KMS-11 (cell line): ENCODE measurements around the gene FARS2.

Source experiments
- H2AFZ ChIP-seq: fragments of 200-600 bp; sonication (generic); 2 replicates; pipeline ENCODE4 v1.6.1; 2016; ENCODE audit warnings: antibody characterized with exemption, mixed run types, low read depth
- H3K27ac ChIP-seq: fragments of 200-600 bp; sonication (generic); 2 replicates; pipeline ENCODE4 v1.6.1; 2016; ENCODE audit warnings: mild to moderate bottlenecking, mixed run types
- H3K27me3 ChIP-seq: fragments of 200-600 bp; sonication (generic); 2 replicates; pipeline ENCODE4 v1.6.1; 2017; ENCODE audit warnings: mild to moderate bottlenecking, low read depth, mixed run types, moderate library complexity; ENCODE audit not compliant: insufficient read depth
- H3K36me3 ChIP-seq: fragments of 200-600 bp; sonication (generic); 2 replicates; pipeline ENCODE4 v1.6.1; 2017; ENCODE audit warnings: mild to moderate bottlenecking, mixed run types; ENCODE audit not compliant: insufficient read depth
- H3K4me1 ChIP-seq: fragments of 200-600 bp; sonication (generic); 2 replicates; pipeline ENCODE4 v1.6.1; 2016; ENCODE audit warnings: mild to moderate bottlenecking, low read depth, mixed run types; ENCODE audit not compliant: poor library complexity, severe bottlenecking
- H3K4me2 ChIP-seq: fragments of 200-600 bp; sonication (generic); 2 replicates; pipeline ENCODE4 v1.7.0; 2016; ENCODE audit warnings: mild to moderate bottlenecking, mixed run types
- H3K4me3 ChIP-seq: fragments of 200-600 bp; sonication (generic); IDR thresholded peaks from 2 replicates; pipeline ENCODE4 v1.6.1; 2017; ENCODE audit warnings: low read depth, low read length, mixed read lengths; ENCODE audit not compliant: insufficient read depth
- H3K79me2 ChIP-seq: fragments of 200-600 bp; sonication (generic); 2 replicates; pipeline ENCODE4 v1.6.1; 2016; ENCODE audit warnings: low read depth, mixed run types; ENCODE audit not compliant: insufficient read depth
- H3K9ac ChIP-seq: fragments of 200-600 bp; sonication (generic); 2 replicates; pipeline ENCODE4 v1.6.1; 2016; ENCODE audit warnings: mild to moderate bottlenecking, mixed run types
- H4K20me1 ChIP-seq: fragments of 200-600 bp; sonication (generic); 2 replicates; pipeline ENCODE4 v1.6.1; 2016; ENCODE audit warnings: mild to moderate bottlenecking, mixed run types; ENCODE audit not compliant: insufficient read depth
- TF ChIP-seq, protein P1 (sequence below): fragments of 200-600 bp; sonication (generic); conservative IDR thresholded peaks from 2 replicates; pipeline ENCODE4 v1.6.1; 2017; ENCODE audit warnings: low read depth, mild to moderate bottlenecking, antibody characterized with exemption, low read length, moderate library complexity, mixed read lengths

The FARS2 gene

DNA sequence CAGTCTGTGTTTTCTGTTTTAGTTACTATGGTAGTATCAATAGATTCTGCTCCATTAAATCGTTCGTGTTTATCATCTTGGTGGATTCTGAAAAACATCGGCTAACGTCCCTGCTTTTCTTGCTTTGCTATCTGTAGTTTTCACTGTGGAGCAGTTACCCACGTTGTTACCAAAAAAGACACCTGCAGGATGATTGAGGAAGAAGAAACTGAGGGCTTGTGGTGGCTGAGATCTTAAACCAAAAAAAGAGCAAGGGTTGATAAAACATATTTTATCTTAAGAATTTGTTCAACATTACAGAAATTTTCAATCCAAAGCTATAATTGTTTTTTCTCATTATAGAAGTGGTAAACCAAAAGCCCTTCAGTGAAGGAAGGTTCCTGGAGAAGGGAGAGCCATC, 166.3 kb downstream of the FARS2 start:
- TF ChIP-seq, protein P1, sequence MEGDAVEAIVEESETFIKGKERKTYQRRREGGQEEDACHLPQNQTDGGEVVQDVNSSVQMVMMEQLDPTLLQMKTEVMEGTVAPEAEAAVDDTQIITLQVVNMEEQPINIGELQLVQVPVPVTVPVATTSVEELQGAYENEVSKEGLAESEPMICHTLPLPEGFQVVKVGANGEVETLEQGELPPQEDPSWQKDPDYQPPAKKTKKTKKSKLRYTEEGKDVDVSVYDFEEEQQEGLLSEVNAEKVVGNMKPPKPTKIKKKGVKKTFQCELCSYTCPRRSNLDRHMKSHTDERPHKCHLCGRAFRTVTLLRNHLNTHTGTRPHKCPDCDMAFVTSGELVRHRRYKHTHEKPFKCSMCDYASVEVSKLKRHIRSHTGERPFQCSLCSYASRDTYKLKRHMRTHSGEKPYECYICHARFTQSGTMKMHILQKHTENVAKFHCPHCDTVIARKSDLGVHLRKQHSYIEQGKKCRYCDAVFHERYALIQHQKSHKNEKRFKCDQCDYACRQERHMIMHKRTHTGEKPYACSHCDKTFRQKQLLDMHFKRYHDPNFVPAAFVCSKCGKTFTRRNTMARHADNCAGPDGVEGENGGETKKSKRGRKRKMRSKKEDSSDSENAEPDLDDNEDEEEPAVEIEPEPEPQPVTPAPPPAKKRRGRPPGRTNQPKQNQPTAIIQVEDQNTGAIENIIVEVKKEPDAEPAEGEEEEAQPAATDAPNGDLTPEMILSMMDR: no peak
- Histone ChIP-seq H3K9ac (no peak overlapping the region), H4K20me1 (no peaks in the 10 kb centered on the region; the same call in 1 of the 2 replicates), H3K79me2 (no peaks in the 10 kb centered on the region), H3K27me3 (no peaks in the 10 kb centered on the region), H3K27ac (no peak overlapping the region), H3K36me3 (no peaks in the 10 kb centered on the region), H2AFZ (no peak overlapping the region), H3K4me3 (no peak overlapping the region), H3K4me2 (no peak overlapping the region), H3K4me1 (no peaks in the 10 kb centered on the region)

DNA sequence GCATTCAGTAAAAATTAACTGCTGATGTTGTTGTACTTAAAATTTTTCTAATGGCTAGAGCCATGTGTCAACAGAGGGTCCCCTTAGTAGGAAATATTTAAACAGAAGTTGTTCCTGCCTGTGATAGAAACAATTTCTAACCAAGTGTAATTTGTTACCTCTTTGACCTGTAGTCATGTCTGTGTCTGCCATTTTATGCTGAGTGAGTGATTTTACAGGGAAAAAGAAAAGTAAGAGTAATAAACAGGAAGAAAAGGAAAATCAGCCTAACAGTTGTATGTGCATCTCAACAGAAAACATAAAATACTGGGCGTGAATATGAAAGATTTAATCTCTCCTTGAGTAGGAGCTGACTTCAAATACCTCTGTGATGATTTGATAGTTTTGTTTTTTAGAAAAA, 172.0 kb downstream of the FARS2 start:
- H3K4me1 ChIP-seq: no peaks in the 10 kb centered on the region
- H3K36me3 ChIP-seq: no peaks in the 10 kb centered on the region
- H3K4me3 ChIP-seq: no peak overlapping the region
- H3K27me3 ChIP-seq: no peaks in the 10 kb centered on the region
- no peak overlapping the region for H2AFZ ChIP-seq
- no peak overlapping the region for H3K4me2 ChIP-seq
- no peaks in the 10 kb centered on the region for H3K79me2 ChIP-seq
- TF ChIP-seq, protein P1: no peak
- no peaks in the 10 kb centered on the region; the same call in 1 of the 2 replicates for H4K20me1 ChIP-seq
- no peak overlapping the region for H3K9ac ChIP-seq
- H3K27ac ChIP-seq: no peak overlapping the region

DNA sequence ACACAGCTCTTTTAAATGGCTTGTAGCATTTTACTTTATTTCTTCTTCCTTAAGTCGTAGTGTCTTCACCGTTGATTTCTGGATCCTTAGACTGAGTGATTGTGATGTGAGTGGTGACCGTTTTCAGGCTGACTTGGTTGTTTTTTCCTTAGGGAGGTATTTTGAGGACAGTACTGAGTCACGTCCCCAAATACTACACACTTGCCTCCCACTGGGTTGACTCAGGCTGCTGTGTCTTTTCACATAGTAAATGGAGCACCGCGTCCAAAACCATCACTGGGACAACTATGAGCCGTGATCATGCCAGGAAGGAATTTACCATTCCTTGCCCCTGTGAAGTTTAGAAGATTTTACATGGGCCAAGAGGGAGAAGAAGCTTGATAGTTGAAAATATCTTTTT, 174.1 kb downstream of the FARS2 start:
- Histone ChIP-seq H4K20me1 (no peaks in the 10 kb centered on the region), H3K36me3 (no peaks in the 10 kb centered on the region), H3K4me2 (no peak overlapping the region), H3K79me2 (no peaks in the 10 kb centered on the region), H3K27ac (no peak overlapping the region), H3K27me3 (no peaks in the 10 kb centered on the region), H3K4me3 (no peak overlapping the region), H2AFZ (no peak overlapping the region), H3K4me1 (no peaks in the 10 kb centered on the region), H3K9ac (no peak overlapping the region)
- TF ChIP-seq, protein P1: no peak

DNA sequence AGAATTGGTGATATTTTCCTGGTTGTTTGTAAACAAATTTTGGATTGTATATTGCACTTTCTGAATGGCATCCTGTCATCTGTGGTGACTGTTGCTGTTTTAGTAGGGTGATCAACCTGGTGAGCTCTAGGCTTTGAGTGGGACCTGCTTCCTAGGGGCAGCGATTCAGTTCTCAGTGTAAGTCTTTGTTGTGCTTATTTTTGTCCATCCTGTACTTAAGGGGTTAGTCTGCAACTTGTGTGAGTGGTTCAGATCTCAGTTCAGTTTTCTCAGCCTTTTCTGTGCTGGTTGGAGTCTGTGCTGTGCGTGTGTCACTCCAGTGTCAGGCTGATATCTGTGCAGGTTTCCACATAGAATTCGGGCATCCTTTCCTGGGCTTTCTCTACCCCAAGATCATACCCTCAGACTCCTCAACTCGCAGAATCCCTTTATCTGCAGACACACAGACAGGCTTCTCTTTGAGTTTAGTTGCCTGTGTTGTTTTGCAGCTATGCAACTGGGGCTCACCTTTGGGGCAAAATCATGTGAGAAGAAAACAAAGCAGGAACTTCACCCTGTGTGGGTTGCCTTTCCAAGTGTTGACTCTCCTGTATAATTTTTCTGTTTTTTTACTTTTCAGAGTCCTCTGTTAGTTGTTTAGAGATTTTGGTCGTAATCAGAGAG, 177.7 kb downstream of the FARS2 start:
- H3K4me3 ChIP-seq: no peak overlapping the region
- no peak overlapping the region for H3K27ac ChIP-seq
- H2AFZ ChIP-seq: no peak overlapping the region
- H4K20me1 ChIP-seq: no peaks in the 10 kb centered on the region
- no peak overlapping the region for H3K9ac ChIP-seq
- no peak overlapping the region for H3K4me2 ChIP-seq
- no peaks in the 10 kb centered on the region for H3K79me2 ChIP-seq
- no peaks in the 10 kb centered on the region for H3K36me3 ChIP-seq
- TF ChIP-seq, protein P1: no peak
- no peaks in the 10 kb centered on the region for H3K27me3 ChIP-seq
- no peaks in the 10 kb centered on the region for H3K4me1 ChIP-seq
